Tibial nerve (tissue), 4 donors: ENCODE data around the gene TPSD1.

ENCODE experiments used
- EP300 ChIP-seq, 2 donors: sonication (generic); formaldehyde crosslinking; IDR thresholded peaks; one replicate each; pipeline ENCODE4 v1.6.1; 2017; ENCODE audit warnings: antibody characterized with exemption in 2 of 2, mild to moderate bottlenecking in 1 of 2
- POLR2A ChIP-seq, 2 donors: fragments of 450-650 bp; IDR thresholded peaks; one replicate each; pipeline ENCODE4 v1.6.1; 2017; ENCODE audit warnings: antibody characterized with exemption in 2 of 2, mild to moderate bottlenecking in 2 of 2, moderate library complexity in 2 of 2
- TF ChIP-seq, protein P1 (sequence below), 5 experiments: fragments of 200-600 bp in 3 of 5; fragments of 450-650 bp in 2 of 5; sonication (generic) in 3 of 5; IDR thresholded peaks; one replicate each; pipeline ENCODE4 v1.5.1; 2016 to 2019; ENCODE audit warnings: antibody characterized with exemption in 5 of 5, mild to moderate bottlenecking in 3 of 5, moderate library complexity in 2 of 5

DNA sequence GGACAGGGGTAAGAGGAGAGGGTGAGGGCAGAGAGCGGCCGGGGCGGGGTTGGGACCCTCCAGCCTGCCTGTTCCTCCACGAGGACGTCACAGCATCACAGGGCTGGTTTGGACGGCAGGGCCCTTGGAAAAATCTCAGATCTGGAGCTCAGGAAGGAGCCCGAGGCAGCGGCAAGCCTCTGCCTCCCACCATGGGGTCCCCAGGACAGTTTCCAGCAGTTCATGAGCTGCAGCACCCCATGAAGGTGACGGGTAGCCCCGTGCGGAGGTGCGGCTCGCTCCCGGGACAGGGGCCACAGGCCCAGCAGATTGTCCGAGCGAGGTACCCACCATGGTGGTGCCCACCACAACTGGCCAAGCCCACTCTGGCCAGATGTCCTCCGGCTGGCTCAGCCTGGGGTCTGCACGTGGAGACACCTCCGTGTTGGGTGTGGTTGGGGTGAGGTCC is 21.3 kb downstream of the TPSD1 start:
- no peak for TF ChIP-seq POLR2A (IDR thresholded peaks at IDR 0.05)
- TF ChIP-seq, protein P1, sequence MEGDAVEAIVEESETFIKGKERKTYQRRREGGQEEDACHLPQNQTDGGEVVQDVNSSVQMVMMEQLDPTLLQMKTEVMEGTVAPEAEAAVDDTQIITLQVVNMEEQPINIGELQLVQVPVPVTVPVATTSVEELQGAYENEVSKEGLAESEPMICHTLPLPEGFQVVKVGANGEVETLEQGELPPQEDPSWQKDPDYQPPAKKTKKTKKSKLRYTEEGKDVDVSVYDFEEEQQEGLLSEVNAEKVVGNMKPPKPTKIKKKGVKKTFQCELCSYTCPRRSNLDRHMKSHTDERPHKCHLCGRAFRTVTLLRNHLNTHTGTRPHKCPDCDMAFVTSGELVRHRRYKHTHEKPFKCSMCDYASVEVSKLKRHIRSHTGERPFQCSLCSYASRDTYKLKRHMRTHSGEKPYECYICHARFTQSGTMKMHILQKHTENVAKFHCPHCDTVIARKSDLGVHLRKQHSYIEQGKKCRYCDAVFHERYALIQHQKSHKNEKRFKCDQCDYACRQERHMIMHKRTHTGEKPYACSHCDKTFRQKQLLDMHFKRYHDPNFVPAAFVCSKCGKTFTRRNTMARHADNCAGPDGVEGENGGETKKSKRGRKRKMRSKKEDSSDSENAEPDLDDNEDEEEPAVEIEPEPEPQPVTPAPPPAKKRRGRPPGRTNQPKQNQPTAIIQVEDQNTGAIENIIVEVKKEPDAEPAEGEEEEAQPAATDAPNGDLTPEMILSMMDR (IDR thresholded peaks at IDR 0.05) = no peak
- no peak for TF ChIP-seq EP300 (IDR thresholded peaks at IDR 0.05)
